HepG2 (cell line): ENCODE measurements around the gene PPP1R1B. TPM values are rescaled to one million over a fixed set of nuclear protein-coding genes. Genes with fewer than 3 reads are reported as not detected.

Source experiments
- AGO1 ChIP-seq: fragments of 200-400 bp; formaldehyde crosslinking; IDR thresholded peaks from 2 replicates; pipeline ENCODE4 v1.6.1; 2017; ENCODE audit warnings: mild to moderate bottlenecking, low read depth, low read length, moderate library complexity; ENCODE audit not compliant: poor library complexity, severe bottlenecking
- FOXP1 ChIP-seq, 2 experiments: fragments of 450-650 bp in 1 of 2; IDR thresholded peaks; 2 replicates each; pipeline ENCODE4 v1.6.1; 2017 to 2018; ENCODE audit warnings: antibody characterized with exemption in 1 of 2
- HDAC2 ChIP-seq: sonication (generic); formaldehyde crosslinking; IDR thresholded peaks from 2 replicates; pipeline ENCODE4 v1.4.0; 2020; ENCODE audit warnings: missing genetic modification reagents
- PCBP2 ChIP-seq: fragments of 200-400 bp; formaldehyde crosslinking; optimal IDR thresholded peaks from 2 replicates; pipeline ENCODE3; 2018; ENCODE audit warnings: low read length, low read depth; ENCODE audit not compliant: poor library complexity, severe bottlenecking
- SIN3B ChIP-seq: fragments of 150-350 bp; IDR thresholded peaks from 2 replicates; pipeline ENCODE4 v1.6.1; 2014; ENCODE audit warnings: low read length
- TAF1 ChIP-seq: sonication (generic); formaldehyde crosslinking; IDR thresholded peaks from 2 replicates; pipeline ENCODE4 v1.4.0; 2020; ENCODE audit warnings: missing genetic modification reagents
- YEATS4 ChIP-seq: sonication (generic); formaldehyde crosslinking; IDR thresholded peaks from 2 replicates; pipeline ENCODE4 v1.4.0; 2020; ENCODE audit warnings: missing genetic modification reagents, borderline replicate concordance
- ZNF343 ChIP-seq: sonication (generic); formaldehyde crosslinking; IDR thresholded peaks from 2 replicates; pipeline ENCODE4 v1.4.0; 2020; ENCODE audit warnings: mild to moderate bottlenecking, missing genetic modification reagents
- ZNF552 ChIP-seq: sonication (generic); formaldehyde crosslinking; IDR thresholded peaks from 2 replicates; pipeline ENCODE4 v1.9.0; 2022; ENCODE audit warnings: missing genetic modification reagents, mild to moderate bottlenecking, borderline replicate concordance
- ZNF567 ChIP-seq: sonication (generic); formaldehyde crosslinking; IDR thresholded peaks from 2 replicates; pipeline ENCODE4 v1.8.1; 2023; ENCODE audit warnings: mild to moderate bottlenecking, missing genetic modification reagents, borderline replicate concordance
- ZNF672 ChIP-seq: sonication (generic); formaldehyde crosslinking; IDR thresholded peaks from 2 replicates; pipeline ENCODE4 v1.8.1; 2022; ENCODE audit warnings: missing genetic modification reagents
- ZNF703 ChIP-seq: sonication (generic); formaldehyde crosslinking; IDR thresholded peaks from 2 replicates; pipeline ENCODE4 v1.5.1; 2020; ENCODE audit warnings: missing genetic modification reagents, mild to moderate bottlenecking, moderate library complexity, borderline replicate concordance
- ZNF850 ChIP-seq: sonication (generic); formaldehyde crosslinking; conservative IDR thresholded peaks from 2 replicates; pipeline ENCODE4 v1.9.0; 2021; ENCODE audit warnings: mild to moderate bottlenecking, missing genetic modification reagents
- polyA plus RNA-seq, 8 experiments: library from polyadenylated mRNA; depleted of rRNA in 3 of 8; stranded (reverse) in 7 of 8; unstranded in 1 of 8; fragments of >200 nt; fragmentation: Illumina TruSeq in 4 of 8; extraction: Trizol in 4 of 8; gene quantifications; 2 replicates each; pipeline versions ENCODE4 v1.2.1 to v1.2.3, GENCODE V29; 2011 to 2016; ENCODE audit warnings: low read depth in 4 of 8, missing spikeins in 1 of 8, mixed read lengths in 1 of 8; ENCODE audit not compliant: insufficient read depth in 1 of 8
- total RNA-seq, 5 experiments: library from RNA; depleted of rRNA; stranded (reverse); fragments of >200 nt; fragmentation: Illumina TruSeq; extraction: Trizol; gene quantifications; 2 replicates each; pipeline ENCODE4 v1.2.3, GENCODE V29; 2016; ENCODE audit warnings: low read depth in 1 of 5
- TF ChIP-seq, protein P1 (sequence below): sonication (generic); formaldehyde crosslinking; IDR thresholded peaks from 2 replicates; pipeline ENCODE4 v1.4.0; 2020; ENCODE audit warnings: missing genetic modification reagents
- TF ChIP-seq, protein P2 (sequence below): sonication (generic); formaldehyde crosslinking; IDR thresholded peaks from 2 replicates; pipeline ENCODE4 v1.4.0; 2020; ENCODE audit warnings: mild to moderate bottlenecking, missing genetic modification reagents
- TF ChIP-seq, protein P3 (sequence below): sonication (generic); formaldehyde crosslinking; IDR thresholded peaks from 2 replicates; pipeline ENCODE4 v1.4.0; 2020; ENCODE audit warnings: mild to moderate bottlenecking, missing genetic modification reagents
- TF ChIP-seq, protein P4 (sequence below): sonication (generic); formaldehyde crosslinking; IDR thresholded peaks from 2 replicates; pipeline ENCODE4 v1.9.0; 2021; ENCODE audit warnings: missing genetic modification reagents, borderline replicate concordance
- TF ChIP-seq, protein P5 (sequence below): sonication (generic); formaldehyde crosslinking; IDR thresholded peaks from 2 replicates; pipeline ENCODE4 v1.4.0; 2020; ENCODE audit warnings: missing genetic modification reagents; ENCODE audit errors: not compliant biosample characterization

The PPP1R1B gene
- total and polyA plus RNA-seq, 2 of the 13 experiments (the other 11 are each of a cell fraction or from before 2014, with no cell fraction given): 0.08 TPM; not detected in 1

DNA sequence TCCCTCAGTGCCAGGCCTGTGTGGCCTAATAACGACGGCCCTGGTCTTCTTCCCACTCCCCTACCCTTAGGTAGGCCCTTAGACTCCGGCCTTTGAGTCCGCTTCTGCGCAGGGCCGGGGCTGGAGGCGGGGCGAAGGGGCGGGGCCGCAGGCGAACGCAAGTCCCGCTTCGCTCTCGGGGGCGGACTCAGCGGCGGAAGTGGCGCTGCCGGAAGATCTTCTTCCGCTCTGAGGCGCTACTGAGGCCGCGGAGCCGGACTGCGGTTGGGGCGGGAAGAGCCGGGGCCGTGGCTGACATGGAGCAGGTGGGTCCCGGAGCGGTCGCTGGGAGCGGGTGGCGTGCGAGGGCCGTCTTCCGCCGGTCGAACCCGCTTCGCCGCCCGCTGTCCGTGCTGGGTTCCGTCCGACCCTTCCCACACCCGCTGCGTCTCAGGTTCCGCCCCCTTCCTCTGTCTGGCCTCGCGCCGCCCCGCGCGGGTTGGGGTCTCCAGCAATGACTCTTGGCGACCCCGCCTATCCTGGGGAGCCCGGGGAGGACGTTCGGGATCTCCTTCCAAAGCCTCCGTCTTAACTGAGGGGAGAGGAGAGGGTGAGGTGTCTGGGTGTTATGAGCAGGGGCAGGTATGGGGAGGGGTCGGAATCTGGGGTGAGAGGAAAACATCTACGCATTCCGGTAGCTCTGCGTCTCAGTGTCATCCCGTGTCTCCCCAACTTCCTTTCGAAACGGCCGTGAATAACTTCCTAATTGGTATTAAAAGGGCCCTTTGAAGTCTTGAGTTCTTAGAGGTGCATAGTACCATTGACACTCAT is 10.4 kb downstream of the PPP1R1B start, which contains the start of gene STARD3 (continued):
- TF ChIP-seq, protein P1, sequence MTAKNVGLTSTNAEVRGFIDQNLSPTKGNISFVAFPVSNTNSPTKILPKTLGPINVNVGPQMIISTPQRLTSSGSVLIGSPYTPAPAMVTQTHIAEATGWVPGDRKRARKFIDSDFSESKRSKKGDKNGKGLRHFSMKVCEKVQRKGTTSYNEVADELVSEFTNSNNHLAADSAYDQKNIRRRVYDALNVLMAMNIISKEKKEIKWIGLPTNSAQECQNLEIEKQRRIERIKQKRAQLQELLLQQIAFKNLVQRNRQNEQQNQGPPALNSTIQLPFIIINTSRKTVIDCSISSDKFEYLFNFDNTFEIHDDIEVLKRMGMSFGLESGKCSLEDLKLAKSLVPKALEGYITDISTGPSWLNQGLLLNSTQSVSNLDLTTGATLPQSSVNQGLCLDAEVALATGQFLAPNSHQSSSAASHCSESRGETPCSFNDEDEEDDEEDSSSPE (CRISPR knock-in tag): peak; percentile 84
- no peak for TF ChIP-seq PCBP2
- TF ChIP-seq AGO1: no peak
- TF ChIP-seq, protein P2, sequence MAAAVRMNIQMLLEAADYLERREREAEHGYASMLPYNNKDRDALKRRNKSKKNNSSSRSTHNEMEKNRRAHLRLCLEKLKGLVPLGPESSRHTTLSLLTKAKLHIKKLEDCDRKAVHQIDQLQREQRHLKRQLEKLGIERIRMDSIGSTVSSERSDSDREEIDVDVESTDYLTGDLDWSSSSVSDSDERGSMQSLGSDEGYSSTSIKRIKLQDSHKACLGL (CRISPR knock-in tag): peak; percentile 82
- TF ChIP-seq ZNF850 (CRISPR knock-in tag): peak; percentile 94; the same call in 1 of the 2 replicates
- TF ChIP-seq ZNF567 (CRISPR knock-in tag): 0 out of 2 replicates have a peak, but pooled peaks have one; percentile 46
- peak; percentile 76; the same call in 1 of the 2 replicates for TF ChIP-seq ZNF552 (CRISPR knock-in tag)
- TF ChIP-seq, protein P3, sequence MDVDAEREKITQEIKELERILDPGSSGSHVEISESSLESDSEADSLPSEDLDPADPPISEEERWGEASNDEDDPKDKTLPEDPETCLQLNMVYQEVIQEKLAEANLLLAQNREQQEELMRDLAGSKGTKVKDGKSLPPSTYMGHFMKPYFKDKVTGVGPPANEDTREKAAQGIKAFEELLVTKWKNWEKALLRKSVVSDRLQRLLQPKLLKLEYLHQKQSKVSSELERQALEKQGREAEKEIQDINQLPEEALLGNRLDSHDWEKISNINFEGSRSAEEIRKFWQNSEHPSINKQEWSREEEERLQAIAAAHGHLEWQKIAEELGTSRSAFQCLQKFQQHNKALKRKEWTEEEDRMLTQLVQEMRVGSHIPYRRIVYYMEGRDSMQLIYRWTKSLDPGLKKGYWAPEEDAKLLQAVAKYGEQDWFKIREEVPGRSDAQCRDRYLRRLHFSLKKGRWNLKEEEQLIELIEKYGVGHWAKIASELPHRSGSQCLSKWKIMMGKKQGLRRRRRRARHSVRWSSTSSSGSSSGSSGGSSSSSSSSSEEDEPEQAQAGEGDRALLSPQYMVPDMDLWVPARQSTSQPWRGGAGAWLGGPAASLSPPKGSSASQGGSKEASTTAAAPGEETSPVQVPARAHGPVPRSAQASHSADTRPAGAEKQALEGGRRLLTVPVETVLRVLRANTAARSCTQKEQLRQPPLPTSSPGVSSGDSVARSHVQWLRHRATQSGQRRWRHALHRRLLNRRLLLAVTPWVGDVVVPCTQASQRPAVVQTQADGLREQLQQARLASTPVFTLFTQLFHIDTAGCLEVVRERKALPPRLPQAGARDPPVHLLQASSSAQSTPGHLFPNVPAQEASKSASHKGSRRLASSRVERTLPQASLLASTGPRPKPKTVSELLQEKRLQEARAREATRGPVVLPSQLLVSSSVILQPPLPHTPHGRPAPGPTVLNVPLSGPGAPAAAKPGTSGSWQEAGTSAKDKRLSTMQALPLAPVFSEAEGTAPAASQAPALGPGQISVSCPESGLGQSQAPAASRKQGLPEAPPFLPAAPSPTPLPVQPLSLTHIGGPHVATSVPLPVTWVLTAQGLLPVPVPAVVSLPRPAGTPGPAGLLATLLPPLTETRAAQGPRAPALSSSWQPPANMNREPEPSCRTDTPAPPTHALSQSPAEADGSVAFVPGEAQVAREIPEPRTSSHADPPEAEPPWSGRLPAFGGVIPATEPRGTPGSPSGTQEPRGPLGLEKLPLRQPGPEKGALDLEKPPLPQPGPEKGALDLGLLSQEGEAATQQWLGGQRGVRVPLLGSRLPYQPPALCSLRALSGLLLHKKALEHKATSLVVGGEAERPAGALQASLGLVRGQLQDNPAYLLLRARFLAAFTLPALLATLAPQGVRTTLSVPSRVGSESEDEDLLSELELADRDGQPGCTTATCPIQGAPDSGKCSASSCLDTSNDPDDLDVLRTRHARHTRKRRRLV: peak; percentile 48; the same call in 1 of the 2 replicates
- TF ChIP-seq YEATS4 (CRISPR knock-in tag): peak; percentile 91
- peak; percentile 90 for TF ChIP-seq TAF1 (CRISPR knock-in tag)
- no peak for TF ChIP-seq FOXP1 (IDR thresholded peaks at IDR 0.05)
- no peak for TF ChIP-seq FOXP1 (CRISPR knock-in tag; IDR thresholded peaks at IDR 0.05)
- TF ChIP-seq ZNF343 (CRISPR knock-in tag): peak; percentile 77
- no peak for TF ChIP-seq ZNF672 (CRISPR knock-in tag)
- TF ChIP-seq ZNF703 (CRISPR knock-in tag): peak; percentile 71; the same call in 1 of the 2 replicates
- TF ChIP-seq HDAC2: peak; percentile 48; the same call in 1 of the 2 replicates
- TF ChIP-seq, protein P4, sequence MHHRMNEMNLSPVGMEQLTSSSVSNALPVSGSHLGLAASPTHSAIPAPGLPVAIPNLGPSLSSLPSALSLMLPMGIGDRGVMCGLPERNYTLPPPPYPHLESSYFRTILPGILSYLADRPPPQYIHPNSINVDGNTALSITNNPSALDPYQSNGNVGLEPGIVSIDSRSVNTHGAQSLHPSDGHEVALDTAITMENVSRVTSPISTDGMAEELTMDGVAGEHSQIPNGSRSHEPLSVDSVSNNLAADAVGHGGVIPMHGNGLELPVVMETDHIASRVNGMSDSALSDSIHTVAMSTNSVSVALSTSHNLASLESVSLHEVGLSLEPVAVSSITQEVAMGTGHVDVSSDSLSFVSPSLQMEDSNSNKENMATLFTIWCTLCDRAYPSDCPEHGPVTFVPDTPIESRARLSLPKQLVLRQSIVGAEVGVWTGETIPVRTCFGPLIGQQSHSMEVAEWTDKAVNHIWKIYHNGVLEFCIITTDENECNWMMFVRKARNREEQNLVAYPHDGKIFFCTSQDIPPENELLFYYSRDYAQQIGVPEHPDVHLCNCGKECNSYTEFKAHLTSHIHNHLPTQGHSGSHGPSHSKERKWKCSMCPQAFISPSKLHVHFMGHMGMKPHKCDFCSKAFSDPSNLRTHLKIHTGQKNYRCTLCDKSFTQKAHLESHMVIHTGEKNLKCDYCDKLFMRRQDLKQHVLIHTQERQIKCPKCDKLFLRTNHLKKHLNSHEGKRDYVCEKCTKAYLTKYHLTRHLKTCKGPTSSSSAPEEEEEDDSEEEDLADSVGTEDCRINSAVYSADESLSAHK (CRISPR knock-in tag): 0 out of 2 replicates have a peak, but pooled peaks have one; percentile 72
- TF ChIP-seq, protein P5, sequence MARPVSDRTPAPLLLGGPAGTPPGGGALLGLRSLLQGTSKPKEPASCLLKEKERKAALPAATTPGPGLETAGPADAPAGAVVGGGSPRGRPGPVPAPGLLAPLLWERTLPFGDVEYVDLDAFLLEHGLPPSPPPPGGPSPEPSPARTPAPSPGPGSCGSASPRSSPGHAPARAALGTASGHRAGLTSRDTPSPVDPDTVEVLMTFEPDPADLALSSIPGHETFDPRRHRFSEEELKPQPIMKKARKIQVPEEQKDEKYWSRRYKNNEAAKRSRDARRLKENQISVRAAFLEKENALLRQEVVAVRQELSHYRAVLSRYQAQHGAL (CRISPR knock-in tag): peak; percentile 49
- peak; percentile 80 for TF ChIP-seq SIN3B
